IPS-NIHi11 (cell line): ENCODE data around the gene FADS3.
A peak's percentile ranks its signal among the peaks of the same experiment; 100 is the strongest.

Source experiments
- DNase-seq: peaks from one replicate; pipeline ENCODE4 v3.0.0; 2012; ENCODE audit warnings: mixed read lengths, low spot score

The FADS3 gene

GRCh38 chr11:61913699-61914395 is 22.5 kb upstream of the FADS3 start:
- no peak for DNase-seq

DNA sequence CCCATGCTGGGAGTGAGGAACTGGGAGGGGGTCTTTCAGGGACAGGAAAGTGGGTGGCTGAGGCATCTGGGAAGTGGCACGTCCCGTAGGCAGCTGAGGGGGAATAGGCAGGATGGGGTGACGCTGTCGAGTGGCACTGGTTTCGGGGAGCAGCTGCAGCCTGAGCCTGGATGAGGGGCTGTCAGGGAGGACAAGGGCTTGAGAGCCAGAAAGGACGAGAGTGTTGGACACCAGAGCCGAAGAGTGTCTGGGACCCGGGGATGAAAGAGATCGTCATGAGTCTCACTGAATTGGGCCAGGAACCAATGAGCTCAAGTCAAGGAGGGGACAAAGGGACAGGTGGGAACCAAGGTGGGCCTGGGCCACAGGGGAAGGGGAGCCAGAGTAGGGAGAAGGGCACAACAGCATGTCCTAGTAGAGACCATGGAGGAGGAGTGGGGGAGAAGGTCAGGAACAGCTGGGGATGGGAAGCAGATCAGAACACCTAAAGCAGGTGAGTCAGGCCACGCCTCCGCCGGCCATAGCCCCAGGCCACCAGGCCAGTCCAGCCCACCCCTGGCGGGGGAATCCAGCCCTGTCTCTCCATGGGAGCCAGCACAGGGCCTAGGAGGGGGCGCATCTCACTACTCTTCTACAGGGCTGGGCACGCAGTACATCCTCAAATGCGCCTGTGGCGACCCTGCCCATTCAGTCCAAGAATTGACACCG is 21.8 kb upstream of the FADS3 start:
- no peak for DNase-seq

DNA sequence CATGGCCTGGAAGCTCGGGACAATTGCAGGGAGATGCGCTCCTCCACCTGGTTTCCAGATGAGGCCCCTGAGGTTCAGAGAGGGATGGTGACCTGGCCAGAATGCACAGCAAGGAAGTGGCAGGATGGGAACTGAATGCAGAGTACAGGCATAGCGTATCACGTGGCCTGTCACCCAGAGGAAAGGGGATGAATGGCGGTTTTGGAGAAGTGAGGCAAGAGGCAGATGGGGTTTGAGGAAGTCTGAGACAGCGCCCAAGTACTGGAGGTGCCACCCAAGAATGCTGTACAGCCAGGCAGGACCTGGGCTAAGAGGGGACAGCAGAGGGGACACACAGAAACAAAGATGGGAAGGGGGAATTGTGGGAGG is 21.2 kb upstream of the FADS3 start:
- DNase-seq = no peak

DNA sequence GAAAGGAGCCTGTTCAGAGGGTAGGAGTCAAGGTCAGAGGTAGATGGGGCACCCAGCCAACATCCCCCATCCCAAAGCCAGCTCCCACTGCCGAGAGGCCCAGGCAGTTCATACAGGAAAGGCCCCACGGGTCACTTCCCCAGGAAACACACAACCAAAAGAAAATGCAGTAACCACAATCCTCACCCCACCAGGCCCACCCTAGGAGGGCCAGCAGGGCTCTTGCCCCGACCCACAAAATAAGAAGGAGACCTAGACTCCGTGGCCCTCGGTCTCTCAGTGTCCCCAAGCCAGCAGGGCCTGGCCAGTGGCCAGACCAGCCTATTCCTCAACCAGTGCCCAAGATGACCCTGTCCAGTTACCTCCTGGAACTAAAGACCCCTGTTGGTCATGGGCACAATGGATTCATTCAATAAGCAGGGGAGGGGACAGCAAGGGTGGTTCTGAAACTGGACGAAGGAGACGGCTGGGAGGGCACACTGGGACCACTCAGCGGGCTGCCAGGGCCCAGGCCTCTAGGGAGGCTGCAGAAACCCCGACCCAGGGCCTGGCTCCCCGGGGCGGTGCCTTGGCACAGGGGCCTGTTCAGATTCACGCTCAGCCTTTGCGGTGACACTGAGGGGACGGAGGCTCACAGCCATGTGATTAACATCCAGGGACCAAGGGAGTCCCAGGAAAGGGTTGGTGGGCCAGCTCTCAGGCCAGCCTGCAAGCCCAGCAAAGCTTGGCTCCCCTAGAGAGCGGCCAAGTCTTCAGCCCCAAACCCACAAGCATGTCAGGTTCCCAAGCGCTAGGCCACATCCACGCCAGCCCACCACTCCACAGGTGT is 20.6 kb upstream of the FADS3 start:
- no peak for DNase-seq

GRCh38 chr11:61911128-61911700 is 19.9 kb upstream of the FADS3 start:
- no peak for DNase-seq

DNA sequence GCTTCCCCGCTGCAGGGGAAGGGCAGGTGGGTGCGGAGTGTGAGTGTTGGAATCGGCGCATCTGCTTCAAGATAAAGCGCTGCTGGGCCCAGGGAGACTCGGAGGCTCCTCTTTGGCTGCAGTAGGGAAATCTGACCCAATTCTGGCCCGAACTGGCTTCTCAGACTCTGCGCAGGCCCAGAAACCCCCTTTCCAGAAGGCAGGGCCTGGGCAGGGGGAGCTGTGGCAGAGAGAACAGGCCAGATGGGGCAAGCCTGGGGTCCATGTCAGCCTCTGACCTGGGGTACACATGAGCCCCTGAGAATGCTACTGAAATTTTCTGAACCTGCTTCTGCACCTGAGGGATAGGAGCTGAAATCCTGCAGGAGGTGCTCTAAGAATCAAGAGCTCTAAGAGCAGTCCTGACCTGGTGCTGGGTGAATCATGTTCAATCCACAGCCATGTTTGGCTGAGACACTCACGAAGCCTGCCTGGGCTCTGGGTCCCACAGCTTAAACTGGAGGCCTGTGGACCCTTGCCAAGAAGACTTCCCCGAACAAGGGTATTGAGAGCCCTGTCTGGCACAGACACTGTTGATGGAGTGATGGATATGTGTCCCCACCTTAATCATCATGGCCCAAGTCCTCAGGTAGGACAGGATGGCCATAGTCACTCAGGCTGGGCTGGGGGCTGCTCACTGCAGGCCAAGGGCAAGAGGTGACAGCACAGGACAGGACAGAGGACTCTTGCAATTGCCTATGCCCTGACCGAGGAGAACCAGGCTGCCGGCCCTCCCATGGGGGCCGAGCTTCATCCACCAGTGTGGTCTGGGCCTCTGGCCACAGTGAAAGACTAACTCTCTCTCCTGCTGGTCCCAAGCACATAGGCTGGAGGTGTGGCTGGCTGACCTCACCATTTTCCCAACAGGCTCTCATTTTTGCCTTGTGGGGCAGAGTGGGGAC is 19.1 kb upstream of the FADS3 start:
- DNase-seq = no peak

GRCh38 chr11:61908730-61909316 is 17.5 kb upstream of the FADS3 start:
- DNase-seq = peak; percentile 67

DNA sequence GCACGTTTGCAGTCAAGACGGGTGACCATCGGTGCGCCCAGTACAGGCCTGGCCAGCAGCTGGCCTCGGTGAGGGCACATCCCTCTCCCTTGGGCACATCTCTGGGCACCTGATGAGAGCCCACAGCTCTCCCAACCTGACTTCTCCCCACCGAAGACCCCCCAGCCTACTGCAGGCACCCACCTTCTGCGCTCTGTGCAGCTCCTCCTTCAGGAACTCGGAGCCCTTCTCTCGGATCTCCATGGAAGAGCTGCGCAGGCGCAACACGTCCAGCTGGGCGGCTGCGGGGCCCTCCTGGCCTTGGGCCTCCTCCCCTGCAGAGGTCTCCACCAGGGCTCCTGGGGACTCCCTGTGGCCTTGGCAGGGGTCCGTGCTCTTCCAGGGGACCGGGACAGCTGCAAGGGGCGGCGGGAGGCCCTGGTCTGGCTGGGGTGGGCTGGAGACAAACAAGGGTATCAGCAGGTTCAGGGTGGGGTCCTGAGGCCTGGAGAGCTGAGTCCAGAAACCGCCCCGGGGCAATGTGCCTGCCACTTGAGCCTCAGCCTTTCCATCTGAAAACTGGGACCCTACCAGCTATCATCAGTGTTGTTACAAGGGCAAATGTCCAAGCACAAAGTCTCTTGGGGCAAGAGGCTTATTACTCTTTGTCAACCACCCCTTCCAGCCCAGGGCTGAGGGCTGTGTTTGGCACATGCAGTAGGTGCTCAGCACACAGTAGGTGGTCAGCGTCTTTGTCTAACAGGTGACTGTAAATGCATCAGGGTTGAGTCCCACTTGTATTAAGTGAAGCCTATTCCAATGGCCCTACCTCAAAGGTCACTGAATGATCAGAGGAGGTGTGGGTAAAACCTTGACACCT is 16.8 kb upstream of the FADS3 start:
- DNase-seq = no peak

DNA sequence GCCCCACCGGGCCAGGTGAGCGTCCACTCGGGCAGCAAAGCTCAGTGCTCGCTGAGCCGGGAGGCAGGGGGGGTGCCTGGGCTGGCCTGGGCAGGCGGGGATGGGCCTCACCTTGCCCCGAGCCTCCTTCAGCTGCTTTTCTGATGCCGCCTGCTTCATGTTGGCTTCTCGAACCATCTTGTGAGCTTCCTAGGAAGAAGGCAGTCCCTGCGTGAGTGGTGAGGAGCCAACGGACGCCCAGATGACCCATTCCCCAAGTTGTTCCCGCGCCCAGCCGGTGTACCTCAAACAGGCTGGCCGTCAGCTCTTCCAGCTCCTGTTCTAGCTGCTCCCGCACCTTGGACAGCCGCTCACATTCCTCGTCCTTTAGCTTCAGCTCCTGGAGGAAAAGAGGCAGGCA is 15.9 kb upstream of the FADS3 start:
- DNase-seq = no peak

DNA sequence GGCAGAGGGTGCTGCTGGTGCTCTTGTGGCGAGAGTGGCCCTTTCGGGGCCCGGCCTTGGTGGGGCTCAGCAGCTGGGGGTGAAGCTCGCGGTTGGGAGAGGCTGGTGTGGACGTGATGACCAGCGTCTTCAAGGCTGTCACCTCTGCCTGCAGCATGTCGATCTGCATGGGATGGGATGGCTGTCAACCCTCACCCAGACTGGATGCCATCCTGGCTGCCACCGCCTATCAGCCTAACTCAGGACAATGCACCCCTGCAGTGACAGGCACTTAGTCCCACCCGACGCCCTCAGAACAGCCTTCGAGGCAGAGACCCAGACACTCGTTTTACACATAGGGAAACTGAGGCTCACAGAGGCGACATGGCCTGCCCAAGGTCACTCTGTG is 15.2 kb upstream of the FADS3 start:
- no peak for DNase-seq

DNA sequence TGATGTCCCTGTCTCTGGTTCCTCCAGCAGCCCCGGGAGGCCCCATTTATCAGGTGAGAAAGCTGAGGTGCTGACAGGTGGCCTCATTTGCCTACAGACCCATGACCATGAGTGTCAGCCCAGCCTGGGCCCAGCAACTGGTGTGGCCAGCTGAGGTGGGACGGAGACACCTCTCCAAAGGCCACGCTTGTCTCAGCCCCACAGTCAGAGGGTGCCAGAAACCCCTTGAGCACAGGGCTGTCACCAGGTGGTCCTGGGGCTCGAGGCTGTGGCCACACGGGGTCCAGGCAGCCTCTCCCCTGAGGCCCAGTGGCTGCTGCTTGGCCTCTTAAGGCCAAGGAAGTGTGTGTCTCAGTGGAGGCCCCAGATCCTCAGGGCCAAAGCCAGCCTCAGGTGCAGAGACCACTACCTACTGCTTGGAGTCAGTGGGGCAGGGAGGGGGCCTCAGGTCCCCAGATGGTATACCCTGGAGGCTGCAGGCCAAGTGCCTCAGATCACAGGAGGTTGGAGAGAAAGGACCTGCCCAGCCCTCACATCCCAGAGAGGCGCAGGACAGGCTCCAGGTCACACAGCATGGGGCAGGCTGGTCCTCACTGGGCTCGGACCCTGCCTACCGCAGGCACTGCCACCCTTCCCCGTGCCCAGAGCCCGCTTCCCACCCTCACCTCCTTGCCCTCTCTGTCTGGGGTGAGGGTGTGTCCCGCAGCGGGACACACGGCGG is 14.6 kb upstream of the FADS3 start:
- DNase-seq = no peak

DNA sequence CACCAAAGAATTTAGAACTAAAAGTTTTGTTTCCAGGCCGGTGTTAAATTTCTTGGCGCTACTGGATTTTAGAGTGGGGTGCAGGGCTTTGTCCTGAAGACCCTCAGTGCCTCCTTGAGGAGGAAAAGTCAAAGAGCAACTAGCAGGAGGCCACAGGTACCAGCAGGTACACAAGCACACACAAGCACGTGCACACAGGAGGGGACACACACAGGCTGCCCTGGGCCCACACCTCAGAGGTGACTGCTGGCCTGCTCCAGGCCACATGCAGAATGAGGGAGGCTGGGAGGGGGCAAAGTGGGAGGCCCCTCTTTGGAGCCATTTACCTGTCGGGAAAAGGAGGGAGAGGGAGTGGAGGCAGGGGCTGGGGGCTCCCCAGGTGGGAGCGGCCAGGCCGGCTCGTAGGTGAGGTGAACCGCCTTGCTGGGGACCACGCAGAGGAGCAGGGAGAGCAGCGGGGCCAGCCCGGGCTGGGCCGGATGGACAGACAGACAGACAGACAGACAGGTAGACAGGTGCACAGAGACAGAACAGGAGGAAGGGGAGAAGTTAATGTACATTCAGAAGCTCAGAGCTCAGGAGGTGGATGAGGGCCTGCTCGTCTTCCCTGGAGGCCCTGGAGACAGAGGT is 13.8 kb upstream of the FADS3 start:
- no peak for DNase-seq

GRCh38 chr11:61904539-61905048 is 13.2 kb upstream of the FADS3 start:
- peak; percentile 89 for DNase-seq

DNA sequence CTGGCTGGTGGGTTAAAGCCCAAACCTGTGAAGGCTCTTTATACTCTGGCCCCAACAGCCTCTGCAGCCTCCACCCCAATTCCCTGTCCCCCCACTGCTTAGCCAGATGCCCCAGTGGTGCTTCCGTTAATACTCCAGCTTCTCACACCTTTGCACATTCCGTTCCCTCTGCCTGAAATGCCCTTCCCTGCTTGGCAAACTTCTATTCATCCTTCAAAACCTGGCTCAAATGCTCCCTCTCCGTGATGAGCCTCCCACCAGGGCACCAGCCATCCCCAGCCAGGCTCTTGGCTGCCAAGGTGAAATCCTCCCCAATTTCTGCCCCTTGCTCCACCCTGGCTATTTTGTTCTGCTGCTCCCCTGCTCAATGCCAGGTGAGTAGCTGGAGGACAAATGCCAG is 12.5 kb upstream of the FADS3 start:
- DNase-seq = no peak

DNA sequence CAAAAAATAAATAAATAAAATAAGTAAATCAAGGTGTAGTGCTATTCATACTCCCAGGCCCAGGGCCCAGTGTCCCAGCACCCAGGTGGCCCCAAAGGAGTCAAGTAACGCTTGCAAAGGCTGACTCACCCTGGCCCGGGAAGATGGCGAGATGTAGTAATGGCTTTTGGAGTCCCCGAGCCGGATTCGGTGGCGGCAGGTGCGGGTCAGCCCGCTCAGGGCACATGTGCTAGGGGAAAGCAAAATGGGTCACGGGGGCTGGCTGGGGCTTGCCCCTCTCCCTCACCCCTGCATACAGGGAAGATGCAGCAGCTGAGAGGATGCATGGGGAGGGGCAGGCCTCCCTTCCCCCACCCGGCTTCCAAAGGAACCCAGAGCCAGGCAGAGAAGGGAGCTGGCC is 11.0 kb upstream of the FADS3 start:
- DNase-seq = no peak

DNA sequence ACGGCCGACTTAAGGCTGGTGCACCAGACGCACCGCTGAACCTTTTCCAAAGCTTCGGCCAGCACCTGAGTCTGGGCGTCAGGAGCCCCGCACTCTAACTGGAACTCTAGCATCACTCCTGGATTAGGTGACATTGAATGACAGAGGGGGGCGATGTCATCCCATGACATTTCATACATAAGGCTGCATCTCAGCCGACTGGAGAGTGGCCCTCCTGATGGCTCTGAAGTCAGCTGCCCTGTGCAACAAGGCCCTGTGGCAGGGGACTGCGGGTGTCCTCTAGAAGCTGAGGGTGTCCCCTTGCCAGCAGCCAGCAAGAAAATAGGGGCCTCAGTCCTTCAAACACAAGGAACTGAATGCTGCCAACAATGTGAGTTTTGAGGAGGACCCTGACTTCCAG is 10.1 kb upstream of the FADS3 start:
- no peak for DNase-seq

DNA sequence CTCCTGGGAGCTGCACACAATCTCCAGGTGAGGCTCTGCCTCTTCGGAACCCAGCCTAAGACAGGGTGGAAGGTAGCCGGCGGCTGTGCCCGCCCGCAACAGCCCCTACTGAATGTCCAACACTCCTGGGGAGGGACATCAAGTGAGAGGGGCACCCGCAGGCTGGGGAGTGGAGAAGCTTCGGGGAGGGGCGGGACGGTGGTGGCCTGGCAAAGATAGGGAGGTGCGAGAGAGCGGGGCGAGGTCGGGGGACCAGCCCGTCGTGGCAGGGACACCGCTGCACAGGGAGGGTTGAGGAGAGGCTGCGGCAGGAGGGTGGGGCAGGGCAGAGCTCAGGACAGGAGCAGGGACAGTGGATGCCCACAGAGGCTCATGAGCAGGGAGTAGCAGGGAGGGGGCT is 8.9 kb upstream of the FADS3 start:
- DNase-seq = no peak

DNA sequence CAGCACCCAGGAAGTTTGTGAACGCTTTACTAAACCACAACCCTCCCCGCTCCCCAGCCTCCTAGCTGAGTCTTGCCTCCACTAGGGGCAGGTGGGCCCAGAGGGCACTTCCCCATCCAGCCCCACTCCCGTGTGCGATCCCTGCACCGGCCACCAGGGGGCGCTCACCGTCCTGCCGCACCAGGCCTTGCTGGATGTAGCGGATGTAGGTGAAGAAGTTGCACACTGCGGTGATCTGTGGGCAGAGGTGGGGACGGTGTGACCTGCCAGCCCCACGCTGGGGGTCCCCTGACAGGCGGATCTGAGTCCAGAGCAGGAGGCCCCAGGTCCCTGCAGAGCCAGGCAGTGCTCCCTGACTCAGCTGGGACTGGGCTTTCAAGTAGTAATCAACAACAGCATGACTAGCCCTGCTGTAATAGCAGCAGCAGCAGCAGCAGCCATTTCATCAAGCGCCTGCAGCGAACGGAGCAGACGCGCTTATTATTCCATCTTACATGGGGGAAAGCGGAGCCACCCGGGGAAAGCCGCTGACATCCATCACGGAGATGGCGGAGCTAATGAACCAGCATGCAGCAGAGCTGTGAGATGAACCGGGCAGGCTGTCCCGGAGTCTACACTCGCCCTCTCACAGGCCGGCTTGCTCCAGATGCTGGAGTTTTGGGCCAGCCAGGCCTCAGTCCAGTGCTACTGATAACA is 7.9 kb upstream of the FADS3 start:
- DNase-seq = peak; percentile 96
